ENCODE results near the gene NCK2. TPM values are rescaled to one million over a fixed set of nuclear protein-coding genes. Genes with fewer than 3 reads are reported as not detected.

NCK2 gene
- total and polyA plus RNA-seq, 2 of the 13 experiments (the other 11 are each of a cell fraction or from before 2014, with no cell fraction given): 14.8 to 23.5 TPM

DNA sequence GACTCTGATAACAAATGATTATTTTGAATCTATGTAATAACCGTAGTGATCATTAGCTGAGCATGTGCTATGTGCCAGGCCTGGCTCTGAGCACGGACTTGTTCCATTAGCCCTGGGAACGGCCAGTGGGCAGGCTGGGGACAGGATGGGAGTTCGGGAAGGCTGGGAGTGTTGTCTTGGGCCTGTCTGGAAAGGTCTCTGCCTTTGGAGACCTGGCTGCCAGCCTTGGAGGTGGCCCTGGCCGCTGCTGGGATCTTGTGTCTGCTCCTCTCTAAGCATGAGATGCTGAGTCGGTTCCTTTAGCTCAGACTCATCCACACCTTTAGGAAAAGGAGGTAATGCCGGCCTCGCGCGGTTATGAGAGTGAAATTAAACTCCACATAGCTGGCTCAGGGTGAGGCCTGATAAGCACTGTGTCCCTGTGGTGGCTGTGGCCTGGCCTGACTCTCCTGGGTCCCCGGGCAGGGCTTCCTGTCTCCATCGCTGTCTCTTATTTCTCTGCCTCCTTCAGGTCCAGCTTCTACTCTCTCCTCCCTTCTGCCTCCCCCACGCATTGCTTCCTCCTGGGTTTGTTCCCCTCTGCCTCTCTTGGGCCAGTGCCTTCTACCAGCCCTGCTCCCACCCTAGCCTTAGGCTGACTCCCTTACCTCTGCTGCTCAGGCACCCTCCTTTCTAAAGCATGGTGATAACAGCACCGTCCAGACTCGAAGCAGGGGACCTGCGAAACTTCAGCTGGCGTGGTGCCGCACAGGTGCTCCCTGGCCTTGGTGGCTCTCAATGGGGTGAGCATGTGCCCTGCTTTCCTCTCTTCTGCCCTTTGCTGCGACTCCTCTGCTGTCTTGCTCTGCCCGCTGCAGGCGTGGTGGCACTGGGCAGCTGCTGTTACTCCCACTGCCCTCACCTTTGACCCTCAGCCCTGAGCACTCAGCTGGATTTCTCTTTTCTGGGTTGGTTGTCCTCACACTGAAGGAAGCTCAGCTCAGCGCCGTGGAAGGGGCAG is 41.8 kb downstream of the NCK2 start (continued):
- TF ChIP-seq ELF3 (CRISPR knock-in tag; IDR thresholded peaks at IDR 0.05) (no peak), ZFP82 (CRISPR knock-in tag; IDR thresholded peaks at IDR 0.05; ENCODE audit: borderline replicate concordance) (no peak)

DNA sequence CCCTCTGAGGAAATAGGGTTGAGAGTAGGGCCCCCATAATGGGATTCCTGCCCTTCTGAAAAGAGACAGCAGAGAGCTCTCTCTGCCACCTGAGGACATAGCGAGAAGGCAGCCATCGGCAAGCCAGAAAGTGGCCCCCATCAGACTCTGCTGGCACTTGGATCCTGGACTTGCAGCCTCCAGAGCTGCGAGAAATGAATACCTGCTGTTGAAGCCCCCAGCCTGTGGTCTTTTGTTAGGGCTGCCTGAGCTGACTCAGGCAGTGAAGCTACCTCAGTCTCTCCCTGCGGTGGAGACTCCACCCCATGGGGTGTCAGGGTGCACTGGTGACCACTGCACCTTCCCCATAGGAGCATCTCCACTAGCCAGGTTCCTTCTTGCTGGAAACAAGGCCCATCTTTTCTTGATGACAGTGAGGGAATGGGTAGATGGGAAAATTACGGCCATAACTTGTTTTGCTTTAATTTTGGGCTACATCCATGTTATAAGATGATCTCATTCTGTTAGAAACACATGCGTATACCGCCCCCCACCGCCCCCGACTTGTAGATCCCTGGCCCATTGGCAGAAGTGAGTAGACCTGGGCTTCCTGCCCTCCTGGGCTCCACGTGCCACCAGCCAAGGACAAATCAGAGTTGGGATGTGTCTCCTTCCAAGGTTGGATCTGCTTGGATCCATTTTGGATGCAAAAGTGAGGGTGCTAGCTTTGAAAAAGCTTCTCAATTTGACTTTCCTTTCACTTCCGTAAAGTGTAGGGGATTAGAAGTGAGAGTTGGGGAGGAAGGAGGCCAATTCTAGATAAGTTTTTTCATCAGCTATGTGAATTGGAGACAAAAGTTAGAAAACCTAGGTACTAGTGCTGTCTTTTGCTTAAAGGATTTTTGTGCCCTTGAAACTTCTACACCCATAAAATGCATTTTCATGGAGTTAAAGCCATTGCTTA is 42.9 kb downstream of the NCK2 start:
- Histone ChIP-seq H3K27me3 (ENCODE audit: control insufficient read depth in 1 of 2, insufficient read depth in 2 of 2, low read length in 2 of 2) (no peaks in the 10 kb centered on the region), H3K27ac (ENCODE audit: extremely low read length, insufficient read depth, low read length) (no peak overlapping the region), H3K4me1 (ENCODE audit: insufficient read depth, low read length) (no peaks in the 10 kb centered on the region), H4K20me1 (ENCODE audit: insufficient read depth, low read length) (no peaks in the 10 kb centered on the region), H3K9me3 (ENCODE audit: low read length) (no peaks in the 10 kb centered on the region), H3K9ac (ENCODE audit: insufficient read depth, low read depth, low read length) (no peak overlapping the region), H2AFZ (ENCODE audit: low read length) (no peak overlapping the region), H3K4me2 (ENCODE audit: low read depth, low read length) (no peak overlapping the region), H3K4me3 (replicated peaks in 1 of 3; ENCODE audit: insufficient read depth in 1 of 3, low read depth in 2 of 3, low read length in 3 of 3) (no peak overlapping the region), H3K79me2 (ENCODE audit: insufficient read depth, low read length) (no peaks in the 10 kb centered on the region), H3K36me3 (replicated peaks in 1 of 2; ENCODE audit: control insufficient read depth in 1 of 2, insufficient read depth in 2 of 2, low read length in 2 of 2) (0 out of 5 replicates have a peak, but pooled peaks cover 0 to 2% of the 10 kb centered on the region in 2 experiments)
- 98% methylated on average over 9 of the region's 11 CpGs for WGBS (ENCODE audit: low lambda C conversion rate)
- in situ Hi-C loops (cut with HindIII; ENCODE audit: extremely low pct_ligation_motif_present, low pct_unique_long_range_greater_than_20kb): no loop called here
- ChIA-PET POLR2A (no interaction called here), CTCF (ENCODE audit: low intra/inter-chr PET ratio, low total read pairs) (no interaction called here)
- BruUV-seq (replicated peaks): no TSS peak
- ATAC-seq: no peak
- no peak for DNase-seq (ENCODE audit: low spot score)
- intact Hi-C loops (cut with micrococcal nuclease; ENCODE audit: unreplicated experiment): no loop called here
- no peak for FAIRE-seq
- TF ChIP-seq, protein P1, sequence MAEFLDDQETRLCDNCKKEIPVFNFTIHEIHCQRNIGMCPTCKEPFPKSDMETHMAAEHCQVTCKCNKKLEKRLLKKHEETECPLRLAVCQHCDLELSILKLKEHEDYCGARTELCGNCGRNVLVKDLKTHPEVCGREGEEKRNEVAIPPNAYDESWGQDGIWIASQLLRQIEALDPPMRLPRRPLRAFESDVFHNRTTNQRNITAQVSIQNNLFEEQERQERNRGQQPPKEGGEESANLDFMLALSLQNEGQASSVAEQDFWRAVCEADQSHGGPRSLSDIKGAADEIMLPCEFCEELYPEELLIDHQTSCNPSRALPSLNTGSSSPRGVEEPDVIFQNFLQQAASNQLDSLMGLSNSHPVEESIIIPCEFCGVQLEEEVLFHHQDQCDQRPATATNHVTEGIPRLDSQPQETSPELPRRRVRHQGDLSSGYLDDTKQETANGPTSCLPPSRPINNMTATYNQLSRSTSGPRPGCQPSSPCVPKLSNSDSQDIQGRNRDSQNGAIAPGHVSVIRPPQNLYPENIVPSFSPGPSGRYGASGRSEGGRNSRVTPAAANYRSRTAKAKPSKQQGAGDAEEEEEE (CRISPR knock-in tag; IDR thresholded peaks at IDR 0.05; ENCODE audit: borderline replicate concordance): no peak
- TF ChIP-seq ZNF569 (CRISPR knock-in tag; IDR thresholded peaks at IDR 0.05; ENCODE audit: borderline replicate concordance): no peak
- no peak for TF ChIP-seq ZNF7 (CRISPR knock-in tag; IDR thresholded peaks at IDR 0.05)
- no peak for TF ChIP-seq SNAPC2 (CRISPR knock-in tag; IDR thresholded peaks at IDR 0.05)
- TF ChIP-seq ZNF644 (CRISPR knock-in tag; IDR thresholded peaks at IDR 0.05; ENCODE audit: low read depth): no peak
- TF ChIP-seq GTF2F1 (IDR thresholded peaks at IDR 0.05; ENCODE audit: low read length): no peak
- TF ChIP-seq ZNF138 (CRISPR knock-in tag; IDR thresholded peaks at IDR 0.05; ENCODE audit: low read depth): no peak
- TF ChIP-seq, protein P2, sequence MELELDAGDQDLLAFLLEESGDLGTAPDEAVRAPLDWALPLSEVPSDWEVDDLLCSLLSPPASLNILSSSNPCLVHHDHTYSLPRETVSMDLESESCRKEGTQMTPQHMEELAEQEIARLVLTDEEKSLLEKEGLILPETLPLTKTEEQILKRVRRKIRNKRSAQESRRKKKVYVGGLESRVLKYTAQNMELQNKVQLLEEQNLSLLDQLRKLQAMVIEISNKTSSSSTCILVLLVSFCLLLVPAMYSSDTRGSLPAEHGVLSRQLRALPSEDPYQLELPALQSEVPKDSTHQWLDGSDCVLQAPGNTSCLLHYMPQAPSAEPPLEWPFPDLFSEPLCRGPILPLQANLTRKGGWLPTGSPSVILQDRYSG (CRISPR knock-in tag; IDR thresholded peaks at IDR 0.05): no peak
- TF ChIP-seq, protein P3, sequence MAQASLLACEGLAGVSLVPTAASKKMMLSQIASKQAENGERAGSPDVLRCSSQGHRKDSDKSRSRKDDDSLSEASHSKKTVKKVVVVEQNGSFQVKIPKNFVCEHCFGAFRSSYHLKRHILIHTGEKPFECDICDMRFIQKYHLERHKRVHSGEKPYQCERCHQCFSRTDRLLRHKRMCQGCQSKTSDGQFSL (CRISPR knock-in tag; IDR thresholded peaks at IDR 0.05): no peak
- TF ChIP-seq, protein P4, sequence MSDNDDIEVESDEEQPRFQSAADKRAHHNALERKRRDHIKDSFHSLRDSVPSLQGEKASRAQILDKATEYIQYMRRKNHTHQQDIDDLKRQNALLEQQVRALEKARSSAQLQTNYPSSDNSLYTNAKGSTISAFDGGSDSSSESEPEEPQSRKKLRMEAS (IDR thresholded peaks at IDR 0.05): no peak
- TF ChIP-seq ZNF460 (CRISPR knock-in tag; IDR thresholded peaks at IDR 0.05; ENCODE audit: borderline replicate concordance): no peak
- no peak for TF ChIP-seq ZFP36L2 (CRISPR knock-in tag; IDR thresholded peaks at IDR 0.05)
- TF ChIP-seq, protein P5, sequence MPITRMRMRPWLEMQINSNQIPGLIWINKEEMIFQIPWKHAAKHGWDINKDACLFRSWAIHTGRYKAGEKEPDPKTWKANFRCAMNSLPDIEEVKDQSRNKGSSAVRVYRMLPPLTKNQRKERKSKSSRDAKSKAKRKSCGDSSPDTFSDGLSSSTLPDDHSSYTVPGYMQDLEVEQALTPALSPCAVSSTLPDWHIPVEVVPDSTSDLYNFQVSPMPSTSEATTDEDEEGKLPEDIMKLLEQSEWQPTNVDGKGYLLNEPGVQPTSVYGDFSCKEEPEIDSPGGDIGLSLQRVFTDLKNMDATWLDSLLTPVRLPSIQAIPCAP (CRISPR knock-in tag; IDR thresholded peaks at IDR 0.05; ENCODE audit: low read depth): no peak

All from HepG2 (cell line).